ENCODE data around the gene LRRC8D. TPM values are rescaled to one million over a fixed set of nuclear protein-coding genes. Genes with fewer than 3 reads are reported as not detected.

Gene LRRC8D
- total RNA-seq, 2 donors from 2014 or later: 23.8 to 33.8 TPM

- no peak overlapping the region for H3K9ac ChIP-seq (ENCODE audit: extremely low read depth, low read length, poor library complexity, severe bottlenecking)
- WGBS, 2 experiments (ENCODE audit: insufficient coverage in 1 of 2, insufficient read length in 1 of 2): 80 to 100% methylated on average over 1 of the region's 1 CpG
- H3K36me3 Mint-ChIP-seq (ENCODE audit: low read depth): peaks cover 28% of the 10 kb centered on the region
- H3K27me3 ChIP-seq (ENCODE audit: control insufficient read depth, insufficient read depth, low read length, poor library complexity, severe bottlenecking): no peaks in the 10 kb centered on the region
- H3K4me1 Mint-ChIP-seq: peaks cover 14% of the 10 kb centered on the region
- no peaks in the 10 kb centered on the region for H3K27me3 Mint-ChIP-seq (ENCODE audit: insufficient read depth)
- peaks cover 13% of the 10 kb centered on the region for H3K36me3 ChIP-seq (ENCODE audit: control insufficient read depth, insufficient read depth, low read length)
- H3K9me3 ChIP-seq (ENCODE audit: control insufficient read depth, low read length): peaks cover 16% of the 10 kb centered on the region
- DNase-seq: no peak
- no peak overlapping the region for H3K4me3 ChIP-seq (ENCODE audit: low read length)
- H3K27ac ChIP-seq (ENCODE audit: low read depth, low read length): no peak overlapping the region
- no peaks in the 10 kb centered on the region for H3K4me1 ChIP-seq (ENCODE audit: control insufficient read depth, insufficient read depth, low read length)
- H3K9me3 Mint-ChIP-seq: peaks cover 17% of the 10 kb centered on the region
- no peak overlapping the region for H3K27ac Mint-ChIP-seq
- no peak overlapping the region for H3K4me3 Mint-ChIP-seq
- TF ChIP-seq CTCF (conservative IDR thresholded peaks at IDR 0.05): no peak
These were observed 106.6 kb downstream of the LRRC8D start for GRCh38 chr1:89927478-89927877.

- H3K27me3 Mint-ChIP-seq (ENCODE audit: insufficient read depth): no peaks in the 10 kb centered on the region
- peaks cover 14% of the 10 kb centered on the region for H3K36me3 ChIP-seq (ENCODE audit: control insufficient read depth, insufficient read depth, low read length)
- H3K4me1 ChIP-seq (ENCODE audit: control insufficient read depth, insufficient read depth, low read length): no peaks in the 10 kb centered on the region
- H3K36me3 Mint-ChIP-seq (ENCODE audit: low read depth): peaks cover 35% of the 10 kb centered on the region
- H3K4me3 ChIP-seq (ENCODE audit: low read length): no peak overlapping the region
- H3K27ac Mint-ChIP-seq: no peak overlapping the region
- no peak for DNase-seq
- 98% methylated on average over 2 of the region's 2 CpGs; no CpG with 5 or more reads in 1 of the 2 experiments for WGBS, 2 experiments (ENCODE audit: insufficient coverage in 1 of 2, insufficient read length in 1 of 2)
- H3K4me3 Mint-ChIP-seq: no peak overlapping the region
- no peak for TF ChIP-seq CTCF (conservative IDR thresholded peaks at IDR 0.05)
- peaks cover 12% of the 10 kb centered on the region for H3K9me3 ChIP-seq (ENCODE audit: control insufficient read depth, low read length)
- peaks cover 12% of the 10 kb centered on the region for H3K9me3 Mint-ChIP-seq
- H3K27me3 ChIP-seq (ENCODE audit: control insufficient read depth, insufficient read depth, low read length, poor library complexity, severe bottlenecking): no peaks in the 10 kb centered on the region
- no peak overlapping the region for H3K9ac ChIP-seq (ENCODE audit: extremely low read depth, low read length, poor library complexity, severe bottlenecking)
- no peak overlapping the region for H3K27ac ChIP-seq (ENCODE audit: low read depth, low read length)
- peaks cover 14% of the 10 kb centered on the region for H3K4me1 Mint-ChIP-seq
These were observed 107.7 kb downstream of the LRRC8D start for GRCh38 chr1:89928506-89928905.

GRCh38 chr1:89929467-89930063, 108.7 kb downstream of the LRRC8D start:
- Histone ChIP-seq H3K4me1 (ENCODE audit: control insufficient read depth, insufficient read depth, low read length) (no peaks in the 10 kb centered on the region), H3K27ac (ENCODE audit: low read depth, low read length) (no peak overlapping the region), H3K4me3 (ENCODE audit: low read length) (no peak overlapping the region), H3K27me3 (ENCODE audit: control insufficient read depth, insufficient read depth, low read length, poor library complexity, severe bottlenecking) (no peaks in the 10 kb centered on the region), H3K9ac (ENCODE audit: extremely low read depth, low read length, poor library complexity, severe bottlenecking) (no peak overlapping the region), H3K36me3 (ENCODE audit: control insufficient read depth, insufficient read depth, low read length) (peaks cover 14% of the 10 kb centered on the region), H3K9me3 (ENCODE audit: control insufficient read depth, low read length) (peaks cover 2% of the 10 kb centered on the region)
- Mint-ChIP-seq H3K4me1 (peaks cover 14% of the 10 kb centered on the region), H3K9me3 (peaks cover 3% of the 10 kb centered on the region), H3K36me3 (ENCODE audit: low read depth) (peaks cover 35% of the 10 kb centered on the region), H3K27me3 (ENCODE audit: insufficient read depth) (no peaks in the 10 kb centered on the region), H3K4me3 (no peak overlapping the region), H3K27ac (peak overlapping the region; percentile 65)
- DNase-seq: no peak
- 74 to 88% methylated on average over 6 of the region's 6 CpGs for WGBS, 2 experiments (ENCODE audit: insufficient coverage in 1 of 2, insufficient read length in 1 of 2)
- no peak for TF ChIP-seq CTCF (conservative IDR thresholded peaks at IDR 0.05)
